PC-3 (cell line): ENCODE results near the gene SIDT2.

Experiments used
- CTCF ChIP-seq: fragments of 300-600 bp; sonication (generic); conservative IDR thresholded peaks from 2 replicates; pipeline ENCODE4 v1.5.1; 2017; ENCODE audit warnings: antibody characterized with exemption, low read depth, mild to moderate bottlenecking, low read length
- EZH2 ChIP-seq: fragments of 300-600 bp; sonication (generic); IDR thresholded peaks from one replicate; pipeline ENCODE4 v1.6.1; 2017; ENCODE audit warnings: antibody characterized with exemption, mild to moderate bottlenecking, low read length; ENCODE audit not compliant: unreplicated experiment

GRCh38 chr11:117229931-117230285, 51.4 kb downstream of the SIDT2 start:
- TF ChIP-seq CTCF (no peak), EZH2 (no peak)
